Stimulated activated CD4-positive, alpha-beta T cell treated with anti-CD3 and anti-CD28 coated beads, TNF-alpha, amount 100 ng/mL, for 48 hours (primary cell): ENCODE measurements around the gene SP1.
"Not testable (repeated sequence)": the region's sequence is repeated elsewhere in the genome, so short reads cannot be mapped to it uniquely, and the experiment has no call there.

Experiments
- DNase-seq, 3 donors: peaks; one replicate each; pipeline ENCODE4 v3.0.0-alpha.2; 2020; ENCODE audit warnings: low read depth in 3 of 3

SP1 gene

DNA sequence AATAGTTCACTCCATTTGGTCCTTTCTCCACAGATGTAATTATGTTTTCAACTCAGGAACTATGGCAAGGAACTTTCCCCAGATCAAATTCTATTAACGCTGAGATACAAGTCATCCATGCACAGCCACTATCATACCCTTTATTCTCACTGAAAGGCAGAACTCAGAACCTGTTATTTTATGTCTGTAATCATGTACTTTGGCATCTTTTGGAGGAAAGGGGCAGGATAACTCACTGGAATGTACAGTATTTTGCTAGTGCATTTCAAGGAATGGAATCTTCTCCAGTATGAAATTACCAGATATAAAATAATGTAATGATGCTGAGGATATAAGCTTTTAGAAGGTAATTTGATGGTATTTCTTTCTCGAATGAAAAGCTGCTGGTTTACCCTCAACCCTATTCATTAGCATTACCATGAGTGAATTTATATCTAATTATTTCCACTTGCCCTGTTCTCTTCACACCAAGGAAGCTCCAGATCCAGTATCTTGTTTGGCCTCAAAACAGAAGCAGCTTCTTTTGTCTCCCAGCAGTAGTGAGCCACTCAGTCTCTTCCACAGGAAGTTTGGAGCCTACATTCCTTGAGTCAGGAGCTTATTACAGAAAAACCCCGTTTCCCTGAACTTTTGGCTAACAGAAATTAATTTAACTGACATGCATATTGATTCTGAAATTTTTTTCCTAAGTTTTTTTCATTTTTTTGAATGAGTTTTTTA is 33.7 kb downstream of the SP1 start:
- DNase-seq = no peak

DNA sequence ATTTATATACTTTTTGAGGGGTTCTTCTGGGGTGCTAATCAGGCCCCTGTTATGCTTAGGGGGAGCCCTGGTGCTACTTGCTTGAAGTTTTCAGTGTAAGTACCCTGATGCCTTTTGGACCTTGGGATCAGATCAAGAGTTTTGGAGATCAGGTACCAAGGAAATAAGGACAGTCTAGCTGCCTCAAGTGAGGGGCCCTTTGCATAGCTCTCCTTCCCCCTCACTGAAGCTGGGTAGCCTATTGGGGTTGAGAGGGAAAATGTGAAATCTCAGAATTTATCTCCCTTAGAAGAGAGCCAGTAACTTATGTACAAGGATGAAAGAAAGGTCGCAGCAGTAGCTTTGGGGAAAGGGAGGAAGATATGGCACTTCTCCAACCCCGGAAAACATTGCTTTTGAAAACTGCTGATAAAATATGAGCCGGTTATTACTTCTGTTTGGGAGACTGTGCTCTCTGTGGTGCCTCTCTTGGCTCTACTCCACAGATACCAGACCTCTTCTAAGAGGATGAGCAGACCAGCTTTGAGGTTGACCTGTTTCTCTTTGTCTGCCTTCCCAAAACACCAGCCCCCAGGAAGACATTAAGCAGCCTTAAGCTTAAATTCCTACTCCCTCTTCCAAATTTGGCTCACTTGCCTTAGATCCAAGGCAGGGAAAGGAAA is 34.9 kb downstream of the SP1 start:
- DNase-seq = no peak

GRCh38 chr12:53415752-53416389 is 35.9 kb downstream of the SP1 start:
- not testable (repeated sequence) for DNase-seq

DNA sequence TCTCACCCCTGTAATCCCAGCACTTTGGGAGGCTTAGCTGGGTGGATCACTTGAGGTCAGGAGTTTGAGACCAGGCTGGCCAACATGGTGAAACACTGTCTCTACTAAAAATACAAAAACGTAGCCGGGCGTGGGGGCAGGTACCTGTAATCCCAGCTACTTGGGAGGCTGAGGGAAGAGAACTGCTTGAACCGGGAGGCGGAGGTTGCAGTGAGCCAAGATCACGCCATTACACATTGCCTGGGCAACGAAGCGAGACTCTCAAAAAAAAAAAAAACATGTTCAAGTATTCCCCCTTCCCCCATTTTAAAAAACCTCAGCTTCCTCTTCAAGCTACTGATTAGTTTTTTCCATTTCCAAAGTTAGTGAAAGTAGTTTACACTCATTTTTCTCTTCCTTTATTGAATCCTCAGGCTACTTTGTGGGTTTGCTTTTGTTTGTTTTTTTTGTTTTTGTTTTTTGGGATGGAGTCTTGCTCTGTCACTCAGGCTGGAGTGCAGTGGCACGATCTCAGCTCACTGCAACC is 37.4 kb downstream of the SP1 start:
- not testable (repeated sequence) for DNase-seq

DNA sequence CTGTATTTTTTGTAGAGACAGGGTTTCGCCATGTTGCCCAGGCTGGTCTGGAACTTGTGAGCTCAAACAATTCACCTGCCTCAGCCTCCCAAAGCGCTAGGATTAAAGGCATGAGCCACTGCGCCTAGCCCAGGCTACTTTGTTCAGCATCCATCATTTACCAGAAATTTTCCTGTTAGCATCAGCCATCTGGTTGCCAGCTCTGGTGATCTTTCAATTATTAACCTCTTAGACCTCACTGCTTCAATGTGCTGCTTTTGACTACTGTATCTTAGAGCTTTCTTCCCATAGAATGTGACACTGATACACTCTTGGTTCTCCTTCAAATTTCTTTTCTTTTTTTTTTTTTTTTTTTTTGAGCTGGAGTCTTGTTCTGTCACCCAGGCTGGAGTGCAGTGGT is 38.2 kb downstream of the SP1 start:
- DNase-seq = no peak

- DNase-seq = no peak
Observed at GRCh38 chr12:53419756-53420155, 39.8 kb downstream of the SP1 start.

DNA sequence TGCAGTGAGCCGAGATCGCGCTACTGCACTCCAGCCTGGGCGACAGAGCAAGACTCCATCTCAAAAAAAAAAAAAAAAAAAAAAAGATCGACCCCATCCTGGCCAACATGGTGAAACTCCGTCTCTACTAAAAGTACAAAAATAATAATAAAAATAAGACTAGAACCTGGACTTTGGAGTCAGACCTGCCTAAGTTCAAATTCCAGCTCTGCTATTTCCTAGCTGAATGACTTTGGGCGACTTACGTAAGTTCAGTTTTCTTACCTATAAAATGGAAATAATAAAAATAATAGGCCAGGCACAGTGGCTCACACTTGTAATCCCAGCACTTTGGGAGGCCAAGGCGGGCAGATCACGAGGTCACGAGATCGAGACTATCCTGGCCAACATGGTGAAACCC is 42.3 kb downstream of the SP1 start:
- not testable (repeated sequence) for DNase-seq

DNA sequence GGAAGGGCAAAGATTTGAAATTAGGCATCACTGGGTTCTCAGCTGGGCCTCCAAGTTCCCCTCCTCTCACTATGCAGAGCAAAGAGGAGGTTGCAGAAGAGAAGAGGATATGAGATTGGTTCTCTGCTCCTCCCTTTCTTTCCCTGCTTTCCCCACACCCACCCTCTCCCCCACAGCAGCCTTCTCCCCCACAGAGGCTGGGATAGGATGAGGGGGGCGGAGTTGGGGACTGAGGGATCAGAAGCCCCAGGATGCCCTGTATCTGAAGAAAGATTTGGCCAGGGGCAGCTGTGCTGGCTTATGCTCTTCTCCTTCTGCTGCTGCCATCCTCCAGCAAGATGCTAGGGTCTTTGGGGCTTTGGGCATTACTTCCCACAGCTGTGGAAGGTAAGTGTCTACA is 43.6 kb downstream of the SP1 start, which contains the start of gene AMHR2:
Gene AMHR2, plus strand, starts transcription at position 259 of the 400 bp plus-strand sequence. Its CDS starts 80 bp downstream, at position 339.
- no peak for DNase-seq

GRCh38 chr12:53424626-53425514 is 44.9 kb downstream of the SP1 start:
- DNase-seq = no peak

GRCh38 chr12:53425515-53426150 is 45.7 kb downstream of the SP1 start:
- no peak for DNase-seq

GRCh38 chr12:53427905-53428594 is 48.1 kb downstream of the SP1 start:
- DNase-seq = peak in 2 of 3 donors; percentile 47 to 52

DNA sequence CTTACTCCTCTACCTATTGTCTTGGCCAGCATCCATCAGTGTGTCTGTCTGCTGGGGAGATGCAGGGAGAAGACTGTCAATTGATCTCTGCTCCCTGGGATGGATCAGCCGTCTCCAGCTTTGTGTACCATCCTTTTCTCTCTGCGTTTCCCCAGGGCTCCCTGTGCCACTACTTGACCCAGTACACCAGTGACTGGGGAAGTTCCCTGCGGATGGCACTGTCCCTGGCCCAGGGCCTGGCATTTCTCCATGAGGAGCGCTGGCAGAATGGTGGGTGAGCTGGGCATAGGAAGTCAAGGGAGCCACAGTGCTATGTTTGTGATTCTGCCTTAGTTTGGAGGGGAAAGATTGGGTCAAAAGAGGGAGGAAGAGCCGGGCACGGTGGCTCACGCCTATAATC is 48.8 kb downstream of the SP1 start:
- DNase-seq = no peak

GRCh38 chr12:53430116-53430515 is 50.1 kb downstream of the SP1 start:
- DNase-seq = no peak

GRCh38 chr12:53431187-53431586 is 51.2 kb downstream of the SP1 start:
- DNase-seq = no peak

DNA sequence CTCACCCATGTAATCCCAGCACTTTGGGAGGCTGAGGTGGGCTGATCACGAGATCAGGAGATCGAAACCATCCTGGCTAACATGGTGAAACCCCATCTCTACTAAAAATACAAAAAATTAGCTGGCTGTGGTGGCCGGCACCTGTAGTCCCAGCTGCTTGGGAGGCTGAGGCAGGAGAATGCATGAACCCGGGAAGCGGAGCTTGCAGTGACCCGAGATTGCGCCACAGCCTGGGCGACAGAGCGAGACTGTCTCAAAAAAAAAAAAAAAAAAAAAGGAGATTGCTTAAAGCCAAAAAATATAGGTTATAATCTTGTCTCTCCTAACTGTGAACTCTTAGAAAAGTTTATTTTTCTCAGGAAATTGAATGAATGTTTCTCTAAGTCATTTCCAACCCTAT is 55.4 kb downstream of the SP1 start:
- DNase-seq = not testable (repeated sequence)

- not testable (repeated sequence) for DNase-seq
Observed at GRCh38 chr12:53439582-53439981, 59.6 kb downstream of the SP1 start.

DNA sequence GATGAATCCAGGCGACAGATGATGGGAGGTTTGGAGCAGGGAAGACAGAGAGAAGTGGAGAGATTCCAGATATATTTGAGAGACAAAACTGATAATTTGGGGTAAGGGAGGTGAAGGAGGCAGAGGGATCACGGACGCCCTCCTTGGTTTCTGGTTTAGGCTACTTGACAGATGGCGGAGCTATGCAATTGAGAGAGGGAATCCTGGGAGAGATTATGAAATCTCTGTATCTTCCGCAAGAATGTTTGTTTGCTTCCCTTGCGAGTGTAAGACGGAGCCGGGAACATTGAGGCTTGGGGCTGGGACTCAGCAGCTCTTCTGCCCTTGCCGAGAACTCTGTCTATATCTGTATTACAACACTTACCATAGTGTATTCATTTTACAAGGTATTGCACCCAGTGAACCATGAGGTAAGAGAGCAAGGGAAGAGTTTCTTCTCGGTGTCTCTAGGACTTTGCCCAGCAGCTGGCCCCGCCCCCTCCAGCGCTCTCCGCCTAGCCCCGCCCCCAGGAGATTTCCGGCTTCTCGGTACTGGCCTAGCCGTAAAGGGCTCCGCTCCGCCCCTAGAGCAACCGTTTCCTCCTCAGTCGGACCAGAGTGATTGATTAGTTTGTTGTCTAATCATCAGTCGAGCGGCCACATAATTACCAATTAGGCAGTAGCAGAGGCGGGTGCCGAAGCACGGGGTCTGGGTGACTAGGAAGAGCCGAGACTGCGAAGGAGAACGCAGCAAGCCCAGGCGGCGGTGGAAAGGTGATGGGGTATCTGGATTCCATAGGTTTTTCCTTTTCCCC is 61.3 kb downstream of the SP1 start, which contains the start of gene PRR13:
Gene PRR13, plus strand, starts transcription at position 695 of the 794 bp plus-strand sequence. CDS start 981 bp downstream, outside the sequence.
- peak; percentile 96 to 100 (median 98) for DNase-seq

- no peak for DNase-seq
Observed at GRCh38 chr12:53443955-53444354, 64.0 kb downstream of the SP1 start.

GRCh38 chr12:53444593-53445325 is 64.8 kb downstream of the SP1 start:
- DNase-seq = not testable (repeated sequence)
